HG02981 (cell line): Measurements from ENCODE around the gene MAGEB17.

Experiments
- ATAC-seq: cut with Tn5 transposase; IDR thresholded peaks from one replicate; pipeline ENCODE4 v1.9.1; 2021; ENCODE audit warnings: mild to moderate bottlenecking, moderate library complexity; ENCODE audit not compliant: unreplicated experiment

The MAGEB17 gene

GRCh38 chrX:16205840-16206239, 38.6 kb downstream of the MAGEB17 start:
- no peak for ATAC-seq

- ATAC-seq, result no peak
Measured at GRCh38 chrX:16207634-16208033, 40.4 kb downstream of the MAGEB17 start.

GRCh38 chrX:16208601-16209000, 41.3 kb downstream of the MAGEB17 start:
- no peak for ATAC-seq

DNA sequence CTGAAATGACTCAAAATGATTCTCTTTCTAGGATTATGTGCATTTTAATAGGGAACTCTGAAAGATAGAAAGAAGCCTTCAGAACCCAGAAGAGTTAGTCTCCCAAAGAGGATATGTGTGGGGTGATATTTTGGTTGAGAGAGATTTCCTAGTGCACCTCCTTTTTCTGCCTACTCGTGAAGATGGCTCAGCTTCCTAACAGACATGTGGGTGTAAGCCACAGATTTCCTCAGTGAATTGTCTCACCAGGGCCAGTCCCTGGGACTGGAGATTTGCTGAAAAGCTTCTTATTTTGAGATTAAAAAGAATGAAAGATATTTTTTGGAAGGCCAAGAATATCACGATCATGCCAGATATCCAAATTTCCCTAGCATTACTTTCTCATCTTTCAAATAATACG, 42.8 kb downstream of the MAGEB17 start:
- no peak for ATAC-seq

GRCh38 chrX:16212024-16212423, 44.7 kb downstream of the MAGEB17 start:
- no peak for ATAC-seq

DNA sequence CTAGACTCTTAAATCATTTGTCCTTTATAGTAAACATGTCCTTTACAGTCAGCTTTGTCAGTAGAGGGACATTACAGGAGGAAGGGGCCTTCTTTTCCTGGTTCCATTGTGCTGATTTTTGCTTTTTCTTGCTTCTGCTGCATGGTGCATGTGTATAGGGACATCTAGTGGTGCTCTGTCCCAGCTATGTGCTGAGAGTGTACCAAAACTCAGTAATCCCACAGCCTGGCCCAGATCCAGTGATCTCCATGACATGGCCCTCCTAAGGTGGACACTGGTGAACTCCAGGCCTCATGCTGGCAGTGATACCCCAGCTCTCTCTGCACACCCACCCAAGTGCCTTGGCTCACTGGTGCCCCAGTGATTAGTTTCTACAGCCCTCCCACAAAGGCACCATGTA, 45.2 kb downstream of the MAGEB17 start:
- no peak for ATAC-seq

DNA sequence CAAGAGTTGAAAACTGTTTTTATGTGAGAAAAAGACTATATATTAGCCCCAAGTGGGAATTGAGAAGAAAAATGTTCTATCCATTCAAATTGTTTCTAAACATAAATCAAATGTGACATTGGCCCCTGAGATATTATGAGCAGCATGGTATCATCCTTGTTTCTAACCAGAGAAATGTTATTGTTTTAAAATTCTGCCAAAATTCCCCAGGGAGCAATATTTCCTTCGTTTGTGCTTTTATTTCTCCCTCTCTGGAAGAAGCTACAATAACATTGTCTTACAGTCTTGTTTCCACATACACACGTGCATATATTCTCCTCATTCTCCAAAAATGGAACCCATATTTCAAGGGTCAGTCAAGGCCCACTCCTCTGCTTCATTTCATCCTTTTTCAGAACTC, 46.7 kb downstream of the MAGEB17 start:
- no peak for ATAC-seq

DNA sequence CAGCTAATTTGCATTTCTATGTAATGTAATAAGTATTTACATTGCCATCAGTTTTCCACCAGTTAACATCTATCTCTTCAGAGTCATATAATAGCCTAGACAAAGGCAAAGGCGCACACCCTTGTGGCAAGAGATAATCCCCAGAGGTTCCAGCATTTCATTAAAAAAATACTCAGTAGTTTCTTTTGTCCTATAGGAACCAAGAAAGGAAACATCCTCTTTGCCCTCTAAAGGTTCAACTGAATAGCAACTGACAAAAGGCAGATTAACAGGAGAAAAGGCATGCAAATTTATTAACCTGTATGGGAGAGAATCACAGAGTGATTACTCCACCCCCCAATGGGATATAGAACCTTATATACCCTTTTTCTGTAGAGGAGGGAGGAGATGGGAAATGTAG, 48.4 kb downstream of the MAGEB17 start:
- no peak for ATAC-seq
